Activated CD8-positive, alpha-beta memory T cell treated with anti-CD3 and anti-CD28 coated beads, Interleukin-2, amount 50 U/mL, for 24 hours (primary cell): ENCODE results near the gene RRP8.

ENCODE experiments used
- DNase-seq: peaks from one replicate; pipeline ENCODE4 v3.0.0-alpha.2; 2020; ENCODE audit errors: extremely low read depth

Gene RRP8

DNA sequence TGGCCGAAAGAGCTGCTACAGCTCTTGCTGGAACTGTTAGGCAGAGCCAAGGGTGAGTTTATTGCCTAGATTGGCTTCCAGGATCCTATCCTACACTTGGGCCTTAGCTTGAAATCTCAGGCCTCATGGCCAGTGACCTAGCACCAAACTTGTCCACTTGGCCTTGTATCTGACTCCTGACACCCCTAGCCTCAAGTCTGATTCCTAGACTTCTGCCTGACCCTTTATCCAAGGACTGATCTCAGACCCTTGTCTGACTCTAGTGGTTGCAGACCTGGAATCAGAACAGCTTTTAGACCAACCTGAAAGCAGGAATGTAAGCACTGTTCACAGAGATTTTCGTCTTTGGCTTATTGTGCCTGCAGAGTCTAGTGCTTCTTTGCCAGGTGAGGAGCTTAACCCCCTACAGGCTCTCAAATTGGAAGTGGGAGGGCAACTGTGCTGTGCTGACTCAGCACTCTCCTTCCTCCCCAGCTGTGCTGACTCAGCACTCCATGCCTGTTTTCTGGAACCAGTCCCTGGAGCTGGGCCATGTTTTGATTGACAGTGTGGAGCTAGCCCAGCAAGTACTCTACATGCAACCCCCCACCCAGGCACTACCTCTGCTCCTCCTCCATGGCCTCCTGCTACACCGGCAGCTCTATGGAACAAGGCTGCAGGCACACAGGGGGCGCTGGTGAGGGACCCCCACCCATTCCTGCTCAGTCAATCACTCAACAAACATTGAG is 35.1 kb downstream of the RRP8 start:
- no peak for DNase-seq

DNA sequence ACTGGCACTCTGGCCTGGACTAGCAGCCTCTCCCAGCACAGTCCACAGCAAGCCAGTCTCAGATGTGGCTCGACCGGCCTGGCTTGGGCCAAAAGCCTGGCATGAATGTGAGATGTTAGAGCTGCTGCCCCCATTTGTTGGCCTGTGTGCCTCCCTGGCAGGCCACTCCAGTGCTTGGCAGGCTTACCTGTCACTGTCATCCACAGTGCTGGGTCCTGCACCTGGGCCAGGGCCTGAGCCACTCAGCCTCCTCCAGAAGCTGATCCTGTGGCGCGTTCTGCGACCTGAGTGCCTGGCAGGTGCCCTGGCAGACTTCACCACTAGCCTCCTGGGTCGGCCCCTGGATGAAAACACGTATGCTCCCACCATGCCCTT is 36.1 kb downstream of the RRP8 start:
- no peak for DNase-seq

DNA sequence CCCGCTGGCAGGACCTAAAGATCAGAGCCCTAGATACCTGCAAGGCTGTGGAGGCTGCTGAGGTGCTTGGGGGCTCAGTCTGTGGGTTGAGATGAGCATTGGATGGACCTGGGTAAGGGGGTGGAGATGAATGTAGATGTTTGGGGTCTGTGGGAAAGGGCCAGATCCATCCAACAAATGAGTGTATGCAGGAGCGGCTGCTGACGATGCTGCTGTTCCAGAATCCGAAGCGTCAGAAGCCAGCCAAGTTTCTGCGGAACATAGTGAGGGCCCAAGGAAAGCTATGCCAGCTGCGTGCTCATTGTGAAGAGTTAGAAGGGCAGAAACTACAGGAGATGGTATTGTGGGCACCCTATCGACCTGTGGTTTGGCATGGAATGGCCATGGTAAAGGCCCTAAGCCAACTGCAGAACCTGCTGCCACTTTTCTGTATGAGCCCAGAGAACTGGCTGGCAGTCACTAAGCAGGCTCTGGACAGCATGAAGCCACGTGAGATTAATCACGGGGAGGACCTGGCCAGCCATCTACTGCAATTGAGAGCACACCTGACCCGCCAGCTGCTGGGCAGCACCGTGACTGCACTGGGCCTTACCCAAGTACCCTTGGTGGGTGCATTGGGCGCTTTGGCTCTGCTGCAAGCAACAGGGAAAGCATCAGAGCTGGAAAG is 36.6 kb downstream of the RRP8 start:
- no peak for DNase-seq

DNA sequence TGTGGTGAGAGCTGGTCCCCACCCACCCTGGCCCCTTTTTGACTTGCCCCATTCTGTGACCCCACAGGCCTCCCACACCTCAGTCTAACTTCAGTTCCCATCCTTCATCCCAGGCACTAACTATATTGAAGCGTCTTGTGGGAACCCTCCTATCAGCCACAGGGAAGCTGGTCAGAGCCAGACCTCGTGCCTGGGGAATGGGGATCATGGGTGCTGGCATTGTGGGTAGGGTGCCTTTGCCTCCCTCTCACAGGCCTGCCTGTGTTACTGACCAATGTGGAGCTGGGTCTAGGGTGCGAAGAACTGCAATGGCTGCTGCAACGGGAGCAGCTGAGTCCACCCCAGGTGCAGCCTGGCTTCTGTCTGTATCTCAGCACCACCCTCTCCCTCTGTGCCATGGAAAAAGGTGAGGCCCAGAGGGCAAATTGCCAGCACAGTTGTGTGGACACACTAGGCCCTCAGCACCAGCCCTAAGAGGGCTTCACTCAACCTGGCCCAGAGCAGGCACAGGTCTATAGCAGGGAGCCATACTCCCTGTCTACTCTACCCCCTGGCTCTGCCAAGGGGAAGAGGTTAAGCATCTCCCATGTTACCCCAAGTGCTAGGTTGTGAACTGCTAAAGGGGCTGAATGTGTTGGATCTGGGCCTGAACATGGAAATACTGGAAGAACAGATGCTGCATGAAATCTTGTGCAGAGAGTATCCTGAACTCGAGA is 37.3 kb downstream of the RRP8 start:
- DNase-seq: no peak

DNA sequence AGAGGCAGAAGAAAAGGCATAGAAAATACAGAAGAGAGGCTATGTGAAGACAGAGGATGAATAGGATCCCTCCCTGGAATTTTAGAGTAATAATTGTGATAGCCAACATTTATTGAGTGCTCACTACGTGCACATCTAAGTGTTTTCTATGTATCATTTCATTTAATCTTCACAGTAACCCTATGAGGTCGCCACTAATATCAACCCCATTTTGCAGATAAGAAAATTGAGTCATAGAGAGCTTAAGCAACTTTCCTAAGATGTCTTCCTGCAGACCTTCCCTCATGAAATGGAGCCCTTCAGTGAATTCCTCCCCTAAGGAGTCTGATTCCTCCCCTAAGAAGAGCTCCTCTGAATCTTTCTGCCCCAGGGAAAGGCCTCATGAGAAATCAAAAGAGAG is 38.1 kb downstream of the RRP8 start:
- DNase-seq: no peak

DNA sequence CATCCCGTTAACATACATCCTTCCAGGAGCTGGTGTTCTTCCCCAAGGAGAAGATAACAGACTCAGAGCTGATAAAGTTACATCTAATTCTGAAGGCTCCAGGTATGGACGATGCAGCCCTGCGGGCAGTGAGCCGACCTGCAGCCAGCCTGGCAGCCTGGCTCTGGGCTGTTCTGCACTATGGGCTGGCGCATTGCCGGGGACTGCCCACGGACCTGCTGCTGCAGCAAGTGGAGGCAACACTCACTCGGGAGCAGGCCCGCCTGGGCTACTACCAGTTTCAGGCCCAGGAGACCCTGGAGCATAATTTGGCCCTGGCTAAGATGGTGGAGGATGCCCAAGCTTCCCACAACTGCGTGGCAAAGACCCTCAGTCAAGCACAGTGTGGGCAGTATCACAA is 39.7 kb downstream of the RRP8 start:
- DNase-seq: no peak

DNA sequence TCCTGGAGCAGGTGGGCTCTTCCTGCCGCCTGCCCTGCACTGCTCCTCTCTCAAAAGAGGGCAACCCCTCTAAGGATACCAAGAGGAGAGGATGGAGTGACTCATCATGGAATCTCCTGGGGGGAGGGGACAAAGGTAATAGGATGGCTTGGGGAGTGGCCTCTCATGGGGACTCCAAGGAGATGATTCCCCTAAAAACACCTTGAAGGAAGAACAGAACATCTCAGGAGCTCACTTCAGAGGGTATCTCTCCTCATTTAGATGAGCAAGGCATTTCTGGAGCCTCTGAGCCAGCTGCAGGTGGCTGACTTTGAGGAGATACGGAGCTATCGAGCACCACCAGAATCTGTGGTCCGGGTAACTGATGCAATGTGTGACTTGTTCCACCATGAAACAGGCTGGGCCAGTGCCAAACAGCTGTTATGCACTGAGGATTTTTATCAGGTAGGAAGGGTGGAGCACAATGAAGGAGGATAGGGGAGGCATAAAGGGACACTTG is 40.2 kb downstream of the RRP8 start:
- DNase-seq: no peak

DNA sequence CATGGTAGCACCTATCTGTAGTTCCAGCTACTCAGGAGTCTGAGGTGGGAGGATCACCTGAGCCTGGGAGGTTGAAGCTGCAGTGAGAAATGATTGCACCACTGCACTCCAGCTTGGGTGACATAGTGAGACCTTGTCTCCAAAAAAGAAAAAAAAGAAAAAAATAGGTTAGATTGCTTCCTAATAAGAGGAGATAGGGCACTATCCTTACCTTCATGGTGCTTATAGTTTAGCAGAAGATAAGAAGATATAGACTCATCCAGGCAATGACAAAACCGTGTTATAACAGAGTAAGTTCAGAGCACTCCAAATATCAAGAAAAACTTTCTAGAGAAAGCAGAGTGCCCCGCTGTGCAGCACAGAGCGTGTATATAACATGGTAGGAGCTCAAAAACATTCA is 42.1 kb downstream of the RRP8 start:
- no peak for DNase-seq

DNA sequence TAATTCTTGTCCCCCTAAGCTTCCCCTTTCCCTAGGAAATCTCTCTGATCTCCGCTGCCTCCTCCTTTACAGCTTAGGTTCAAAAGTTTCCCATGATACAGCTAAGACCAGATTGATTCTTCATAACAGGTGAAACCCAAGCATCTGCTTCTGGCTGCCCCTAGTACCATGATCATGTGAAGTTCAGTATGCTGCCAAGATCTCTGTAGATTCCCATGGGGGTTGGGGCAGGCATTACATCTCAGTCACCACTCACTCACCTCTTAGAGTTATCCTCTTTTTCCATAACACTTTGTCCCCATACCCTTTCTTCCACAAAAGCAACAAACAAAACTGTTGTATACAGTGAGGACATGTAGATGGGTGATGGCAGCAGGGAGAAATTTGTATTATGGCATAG is 44.0 kb downstream of the RRP8 start:
- no peak for DNase-seq

DNA sequence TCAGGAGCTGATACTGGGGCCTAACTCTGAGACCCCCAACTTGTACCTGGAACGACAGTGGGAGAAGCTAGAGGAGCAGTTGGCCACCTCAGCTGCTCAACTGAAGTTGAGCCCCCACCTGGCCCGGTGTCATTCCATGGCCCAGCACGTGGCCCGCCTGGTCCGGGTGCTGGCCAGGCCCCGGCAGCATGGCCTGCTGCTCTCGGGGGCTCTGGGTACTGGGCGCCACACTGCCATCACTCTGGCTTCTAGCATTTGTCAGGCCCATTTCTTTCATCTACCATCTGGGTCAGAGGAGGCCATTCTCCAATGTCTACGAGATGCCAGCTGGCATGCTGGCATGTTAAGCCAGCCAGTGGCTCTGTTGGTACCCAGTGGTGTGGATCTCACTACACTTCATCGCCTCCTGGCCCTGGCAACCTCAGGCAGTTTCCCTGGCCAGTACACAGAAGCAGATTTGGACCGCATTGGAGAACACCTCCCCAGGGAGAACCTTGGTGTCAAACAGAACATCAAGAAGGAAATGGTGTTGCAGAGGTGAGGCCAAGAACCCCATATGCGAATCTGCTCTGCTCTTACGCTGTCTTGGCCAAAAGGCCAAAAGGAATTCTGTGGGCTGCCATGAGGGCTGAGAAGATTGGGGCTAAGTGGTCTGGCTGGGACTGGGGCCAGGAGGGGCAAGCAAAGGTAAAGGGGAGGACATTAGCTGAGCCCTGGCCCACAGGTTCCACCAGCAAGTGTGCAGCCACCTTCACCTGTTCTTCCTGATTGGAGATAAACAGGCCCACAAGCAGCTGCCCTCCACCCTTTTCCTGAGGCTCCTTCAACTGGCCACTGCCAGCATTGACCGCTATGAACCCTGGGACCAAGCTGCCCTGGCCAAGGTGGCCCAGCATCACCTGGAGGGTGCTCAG is 45.4 kb downstream of the RRP8 start:
- no peak for DNase-seq

DNA sequence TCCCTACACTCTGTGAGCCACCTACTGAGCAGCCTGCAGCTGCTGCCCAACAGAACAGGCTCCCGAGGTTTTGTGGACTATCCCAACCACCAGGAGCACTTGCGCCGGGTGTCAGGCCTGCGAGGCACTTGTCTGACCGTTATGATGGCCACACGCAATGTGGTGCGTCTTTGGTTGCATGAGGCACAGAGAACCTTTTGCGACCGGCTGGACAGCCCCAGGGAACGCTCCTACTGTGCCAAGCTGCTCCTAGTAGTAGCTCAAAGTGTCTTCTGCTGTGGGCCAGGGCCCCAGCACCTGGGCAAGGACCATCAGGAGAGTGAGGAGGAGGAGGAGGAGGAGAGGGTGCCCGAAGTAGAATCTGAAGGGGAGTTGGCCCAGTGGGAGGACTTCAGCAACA is 46.4 kb downstream of the RRP8 start:
- no peak for DNase-seq

DNA sequence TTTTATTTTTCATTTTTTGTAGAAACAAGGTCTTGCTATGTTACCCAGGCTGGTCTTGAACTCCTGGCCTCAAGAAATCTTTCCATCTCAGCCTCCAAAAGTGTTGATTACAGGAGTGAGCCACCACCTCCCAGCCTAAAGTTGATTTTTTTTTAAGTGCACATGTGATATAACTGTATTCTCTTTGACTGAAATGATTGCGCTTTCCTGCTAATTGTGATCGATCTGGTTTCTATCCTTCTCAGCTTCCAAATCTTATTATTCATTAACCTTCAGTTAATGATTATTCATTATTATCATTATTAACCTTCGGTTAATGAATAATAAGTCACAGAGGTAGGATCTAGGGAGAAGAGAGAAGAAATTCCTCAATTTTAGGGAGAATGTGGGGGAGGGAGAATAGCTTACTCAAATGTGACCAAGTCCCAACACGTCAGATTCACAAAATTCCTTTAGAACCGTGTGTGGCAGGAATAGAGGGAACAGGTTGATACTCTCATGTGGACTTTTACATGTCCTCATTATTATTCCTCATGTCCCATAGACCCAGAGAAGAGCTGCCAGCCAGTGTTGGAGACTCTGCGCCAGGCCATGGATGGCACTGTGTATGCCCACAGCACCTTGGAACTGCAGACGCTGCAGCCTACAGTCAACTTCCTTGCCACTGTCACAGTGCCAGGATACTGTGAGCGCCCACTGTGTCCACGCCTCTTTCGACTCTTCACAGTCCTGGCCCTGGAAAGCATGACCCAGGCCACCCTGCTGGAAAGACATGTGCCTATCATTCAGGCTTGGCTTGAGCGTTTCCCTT is 47.1 kb downstream of the RRP8 start:
- no peak for DNase-seq

DNA sequence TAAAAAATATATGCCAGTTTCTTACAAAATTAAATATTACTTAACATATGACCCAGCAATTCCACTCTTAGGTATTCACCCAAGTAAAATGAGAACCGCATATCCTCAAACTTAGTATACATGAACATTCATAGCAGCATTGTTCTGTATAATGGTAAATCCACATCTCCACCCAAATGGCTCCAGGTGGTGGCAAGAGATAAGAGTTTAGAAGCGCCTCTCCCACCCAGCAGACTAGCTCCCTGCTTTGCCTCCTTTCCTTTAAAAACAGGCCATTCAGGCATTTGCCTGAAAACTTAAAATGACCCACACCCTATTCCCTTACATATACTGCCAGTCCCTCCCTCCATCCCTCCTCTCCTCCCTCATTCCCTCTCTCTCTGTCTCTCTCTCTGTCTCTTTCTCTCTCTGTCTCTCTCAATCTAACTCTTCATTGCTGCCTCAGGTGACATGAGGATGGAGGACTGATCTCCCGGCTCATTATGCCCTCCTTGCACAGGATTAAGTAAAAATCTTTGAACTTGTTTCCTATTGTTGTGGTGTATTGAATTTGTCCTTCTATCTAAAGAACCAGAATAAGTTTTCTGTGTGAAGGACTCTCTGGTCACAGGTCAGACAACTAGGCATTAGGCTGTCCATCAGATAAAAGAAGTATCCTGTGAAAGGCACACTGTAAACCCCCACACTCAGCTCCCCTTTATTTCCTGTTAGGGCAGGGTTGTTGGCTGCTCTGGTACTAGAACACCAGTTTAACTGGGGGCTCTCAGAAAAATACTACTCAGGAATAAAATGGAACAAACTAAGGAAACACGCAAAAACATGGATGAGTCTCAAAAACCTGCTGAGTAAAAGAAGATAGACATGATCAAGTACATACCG is 48.3 kb downstream of the RRP8 start:
- DNase-seq: no peak

DNA sequence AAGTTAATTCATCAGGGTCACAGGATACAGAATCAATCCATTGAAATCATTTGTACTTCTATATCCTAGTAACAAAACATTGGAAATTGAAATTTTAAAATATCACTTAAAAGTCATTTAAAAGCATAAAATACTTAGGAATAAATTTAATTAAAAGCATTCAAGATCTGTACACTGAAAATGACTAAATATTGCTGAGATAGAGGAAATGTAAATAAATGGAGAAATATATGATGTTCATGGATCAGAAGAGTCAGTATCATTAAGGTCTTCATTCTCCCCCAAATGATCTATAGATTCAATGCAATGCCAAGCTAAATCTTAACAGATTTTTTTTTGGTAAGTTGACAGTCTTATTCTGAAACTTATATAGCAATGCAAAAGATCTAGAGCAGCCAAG is 49.8 kb downstream of the RRP8 start:
- DNase-seq: no peak

DNA sequence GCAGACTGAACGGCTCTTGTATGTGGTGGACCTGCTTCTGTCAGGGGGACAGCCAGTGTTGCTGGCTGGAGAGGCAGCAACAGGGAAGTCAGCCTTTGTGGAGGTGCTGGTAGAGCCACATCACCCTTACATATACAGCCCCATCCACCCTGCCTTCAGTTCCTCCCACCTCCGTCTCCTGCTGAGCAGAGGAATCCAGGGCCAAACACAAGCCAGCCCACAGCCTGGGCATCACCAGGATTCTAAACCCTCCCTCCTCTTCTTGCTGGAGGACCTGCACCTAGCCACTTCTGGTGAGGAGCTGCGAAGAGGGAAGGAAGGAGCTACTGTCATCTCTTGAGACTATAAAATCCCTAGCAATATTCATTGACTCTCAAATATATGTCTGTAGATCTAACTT is 54.8 kb downstream of the RRP8 start:
- no peak for DNase-seq

DNA sequence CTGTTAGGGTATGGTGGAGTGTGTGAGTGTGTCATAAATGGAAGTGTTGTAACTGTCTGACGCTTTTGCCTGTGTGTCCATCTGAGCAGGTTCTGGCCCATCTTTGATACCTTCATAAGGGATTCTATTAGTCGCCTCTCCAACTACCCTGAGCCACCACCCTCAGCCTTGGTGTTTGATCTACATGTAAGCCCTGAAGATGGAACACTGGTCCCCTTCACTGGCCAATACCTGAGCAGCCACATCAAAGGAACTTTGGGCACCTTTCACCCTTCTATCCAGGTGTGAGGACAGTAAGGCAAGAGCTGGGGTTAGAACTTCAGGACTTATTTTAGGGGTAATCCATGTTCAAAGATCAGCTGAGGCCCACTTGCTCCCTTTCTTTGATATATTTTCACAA is 55.3 kb downstream of the RRP8 start:
- no peak for DNase-seq

DNA sequence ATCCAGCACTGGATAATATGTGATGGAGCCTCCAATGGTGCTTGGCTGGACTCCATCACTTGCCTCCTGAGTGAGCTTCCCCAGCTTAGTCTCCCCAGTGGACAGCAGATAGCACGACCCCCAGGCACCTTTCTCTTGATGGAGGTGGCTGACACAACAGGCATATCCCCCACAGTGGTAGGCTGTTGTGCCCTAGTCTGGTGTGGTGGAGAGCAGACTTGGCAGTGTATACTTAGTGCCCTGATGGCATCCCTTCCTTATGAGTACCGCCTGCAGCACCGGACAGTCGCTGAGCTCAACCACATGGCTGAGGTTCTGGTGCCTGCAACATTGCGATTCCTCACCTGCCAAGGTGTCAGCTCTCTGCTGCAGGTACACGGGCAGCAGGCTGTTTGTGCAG is 56.2 kb downstream of the RRP8 start:
- DNase-seq: no peak

DNA sequence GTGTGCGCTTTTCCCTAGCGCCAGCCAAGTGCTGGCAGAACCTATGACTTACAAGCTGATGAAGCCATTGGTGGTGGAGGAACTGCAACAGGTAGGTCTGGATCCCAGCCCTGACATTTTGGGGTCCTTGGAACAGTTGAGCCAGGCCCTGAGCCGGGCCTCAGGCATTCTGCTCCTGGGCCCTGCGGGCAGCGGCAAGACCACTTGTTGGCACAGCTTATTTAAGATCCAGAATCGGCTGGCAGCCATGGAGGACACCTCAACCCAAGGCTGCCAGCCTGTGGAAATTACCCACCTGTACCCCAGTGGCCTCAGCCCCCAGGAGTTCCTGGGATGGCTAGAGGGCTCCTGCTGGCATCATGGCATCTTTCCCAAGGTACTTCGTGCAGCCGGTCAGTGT is 56.7 kb downstream of the RRP8 start:
- no peak for DNase-seq

DNA sequence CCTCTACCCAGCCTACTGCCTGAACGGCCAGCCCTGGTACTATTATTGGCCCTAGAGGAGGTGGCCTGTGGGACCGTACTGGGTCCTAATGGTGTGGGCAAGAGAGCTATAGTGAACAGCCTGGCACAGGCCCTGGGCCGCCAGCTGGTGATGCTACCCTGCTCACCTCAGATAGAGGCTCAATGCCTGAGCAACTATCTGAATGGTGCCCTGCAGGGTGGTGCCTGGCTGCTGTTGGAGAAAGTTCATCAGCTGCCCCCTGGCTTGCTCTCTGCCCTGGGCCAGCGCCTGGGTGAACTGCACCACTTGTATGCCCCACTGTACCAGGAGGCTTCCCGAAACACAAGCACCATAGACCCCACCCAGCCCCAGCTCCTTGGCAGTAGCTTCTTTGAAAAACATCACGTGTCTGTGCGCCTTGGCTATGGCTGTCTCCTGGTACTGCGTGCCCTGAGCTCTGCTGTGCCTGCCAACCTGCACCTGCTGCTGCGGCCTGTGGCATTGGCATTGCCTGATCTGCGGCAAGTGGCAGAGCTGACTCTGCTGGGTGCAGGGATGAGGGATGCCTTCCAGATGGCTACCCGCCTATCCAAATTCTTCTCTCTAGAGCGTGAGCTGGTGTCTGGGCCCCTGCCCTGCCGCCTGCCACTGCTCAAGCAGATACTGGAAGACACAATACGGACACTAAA is 57.4 kb downstream of the RRP8 start:
- DNase-seq: no peak
